Muscle layer of colon (tissue), 2 donors: Measurements from ENCODE around the gene SLC24A3.

Experiments
- H3K27ac ChIP-seq: one replicate; pipeline ENCODE4 v1.7.0; 2013; ENCODE audit warnings: low read depth, mild to moderate bottlenecking, low read length, moderate library complexity
- H3K27me3 ChIP-seq, 2 donors: one replicate each; pipeline ENCODE4 v1.7.0; 2013; ENCODE audit warnings: low read length in 2 of 2, mild to moderate bottlenecking in 2 of 2; ENCODE audit not compliant: insufficient read depth in 2 of 2, control insufficient read depth in 1 of 2
- H3K36me3 ChIP-seq: one replicate; pipeline ENCODE4 v1.7.0; 2013; ENCODE audit warnings: mild to moderate bottlenecking, low read length; ENCODE audit not compliant: insufficient read depth
- H3K4me1 ChIP-seq: one replicate; pipeline ENCODE4 v1.7.0; 2013; ENCODE audit warnings: mild to moderate bottlenecking, low read length; ENCODE audit not compliant: insufficient read depth
- H3K4me3 ChIP-seq, 2 donors: one replicate each; pipeline ENCODE4 v1.7.0; 2013; ENCODE audit warnings: low read length in 2 of 2, low read depth in 1 of 2, mild to moderate bottlenecking in 1 of 2, moderate library complexity in 1 of 2
- H3K9ac ChIP-seq: one replicate; pipeline ENCODE4 v1.7.0; 2013; ENCODE audit warnings: low read length
- H3K9me3 ChIP-seq: one replicate; pipeline ENCODE4 v1.7.0; 2013; ENCODE audit warnings: mild to moderate bottlenecking, low read length
- donor health status: abdominal sarcoma.
- donor health status: Adenocarcinoma of cecum.

The SLC24A3 gene

DNA sequence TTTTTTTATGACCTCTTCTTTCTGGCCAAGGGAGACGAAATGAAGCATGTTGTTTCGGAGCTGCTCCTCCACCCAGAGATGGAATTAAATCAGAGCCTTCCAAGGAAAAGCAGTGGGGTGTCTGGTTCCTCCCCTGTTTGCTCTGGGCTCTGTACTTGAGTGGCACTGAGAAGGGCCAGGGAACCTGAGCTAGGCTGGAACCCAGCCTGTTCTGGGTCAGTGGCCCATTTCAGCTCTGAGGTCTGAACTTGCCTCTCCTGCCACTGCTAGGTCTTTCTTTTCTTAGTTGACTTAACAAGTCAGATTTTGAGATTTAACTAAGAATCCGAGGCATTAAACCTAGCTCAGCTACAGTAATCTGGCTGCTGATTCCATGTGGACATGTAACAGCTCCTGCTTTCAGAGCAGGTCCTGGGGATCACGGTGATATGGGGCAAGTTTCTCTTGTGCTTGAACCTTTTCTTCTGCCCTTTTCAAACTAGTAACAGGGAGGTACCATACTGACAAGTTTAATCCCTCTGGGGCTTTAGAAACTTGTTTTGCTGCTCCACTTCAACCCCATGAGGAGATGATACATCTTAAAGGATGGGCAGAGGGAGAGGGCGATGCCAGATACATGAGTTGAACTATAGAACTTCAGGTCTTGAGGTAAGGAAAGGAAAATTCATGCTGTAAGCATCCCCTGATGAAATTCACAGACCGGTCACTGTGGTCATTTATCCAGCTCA lies 101.1 kb downstream of the SLC24A3 start:
- H3K36me3 ChIP-seq = no peaks in the 10 kb centered on the region
- no peaks in the 10 kb centered on the region for H3K9me3 ChIP-seq
- no peak overlapping the region for H3K27ac ChIP-seq
- no peak overlapping the region for H3K4me3 ChIP-seq
- H3K4me1 ChIP-seq = peaks cover 20% of the 10 kb centered on the region
- no peaks in the 10 kb centered on the region for H3K27me3 ChIP-seq
- H3K9ac ChIP-seq = no peak overlapping the region

- H3K27ac ChIP-seq = no peak overlapping the region
- peaks cover 20% of the 10 kb centered on the region for H3K4me1 ChIP-seq
- no peaks in the 10 kb centered on the region for H3K9me3 ChIP-seq
- no peaks in the 10 kb centered on the region for H3K36me3 ChIP-seq
- H3K27me3 ChIP-seq = no peaks in the 10 kb centered on the region
- H3K4me3 ChIP-seq = no peak overlapping the region
- no peak overlapping the region for H3K9ac ChIP-seq
These were observed 102.2 kb downstream of the SLC24A3 start for GRCh38 chr20:19314621-19315020.

- H3K36me3 ChIP-seq = no peaks in the 10 kb centered on the region
- H3K4me3 ChIP-seq = no peak overlapping the region
- no peaks in the 10 kb centered on the region for H3K9me3 ChIP-seq
- H3K27me3 ChIP-seq = no peaks in the 10 kb centered on the region
- H3K4me1 ChIP-seq = peaks cover 11% of the 10 kb centered on the region
- no peak overlapping the region for H3K9ac ChIP-seq
- H3K27ac ChIP-seq = no peak overlapping the region
These were observed 105.0 kb downstream of the SLC24A3 start for GRCh38 chr20:19317237-19318069.

- Histone ChIP-seq H3K27ac (no peak overlapping the region), H3K9ac (no peak overlapping the region), H3K4me3 (no peak overlapping the region), H3K4me1 (peaks cover 7% of the 10 kb centered on the region), H3K27me3 (no peaks in the 10 kb centered on the region), H3K36me3 (no peaks in the 10 kb centered on the region), H3K9me3 (no peaks in the 10 kb centered on the region)
These were observed 106.2 kb downstream of the SLC24A3 start for GRCh38 chr20:19318610-19319009.

DNA sequence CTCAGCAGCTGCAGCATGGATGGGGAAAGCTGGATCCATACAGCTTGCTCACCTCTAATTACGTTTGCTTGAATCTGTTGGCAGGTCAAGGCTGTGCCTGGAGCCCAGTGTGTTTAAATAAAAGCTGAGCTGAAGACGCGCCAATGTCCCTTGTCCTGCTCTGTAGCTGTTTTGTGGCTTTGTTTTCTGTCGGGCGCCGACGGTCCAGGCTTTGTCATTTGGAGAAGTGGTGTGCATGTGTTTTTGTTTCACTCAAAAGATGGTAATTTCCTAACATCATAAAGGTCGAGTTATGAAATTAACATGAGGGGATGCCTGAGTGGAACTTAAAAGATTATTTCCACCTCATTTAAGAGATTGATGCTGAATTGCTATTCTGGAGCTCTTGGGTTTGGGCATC lies 107.6 kb downstream of the SLC24A3 start:
- Histone ChIP-seq H3K9me3 (no peaks in the 10 kb centered on the region), H3K9ac (no peak overlapping the region), H3K27ac (no peak overlapping the region), H3K4me3 (no peak overlapping the region), H3K27me3 (no peaks in the 10 kb centered on the region), H3K36me3 (no peaks in the 10 kb centered on the region), H3K4me1 (peaks cover 6% of the 10 kb centered on the region)

GRCh38 chr20:19321176-19321575 lies 108.7 kb downstream of the SLC24A3 start:
- no peak overlapping the region for H3K27ac ChIP-seq
- H3K4me3 ChIP-seq = no peak overlapping the region
- no peaks in the 10 kb centered on the region for H3K27me3 ChIP-seq
- H3K36me3 ChIP-seq = no peaks in the 10 kb centered on the region
- H3K4me1 ChIP-seq = peaks cover 6% of the 10 kb centered on the region
- H3K9me3 ChIP-seq = no peaks in the 10 kb centered on the region
- H3K9ac ChIP-seq = no peak overlapping the region

- peaks cover 5% of the 10 kb centered on the region for H3K4me1 ChIP-seq
- no peaks in the 10 kb centered on the region for H3K9me3 ChIP-seq
- no peak overlapping the region for H3K27ac ChIP-seq
- H3K4me3 ChIP-seq = no peak overlapping the region
- H3K9ac ChIP-seq = no peak overlapping the region
- H3K36me3 ChIP-seq = no peaks in the 10 kb centered on the region
- H3K27me3 ChIP-seq = no peaks in the 10 kb centered on the region
These were observed 109.9 kb downstream of the SLC24A3 start for GRCh38 chr20:19322061-19322985.

DNA sequence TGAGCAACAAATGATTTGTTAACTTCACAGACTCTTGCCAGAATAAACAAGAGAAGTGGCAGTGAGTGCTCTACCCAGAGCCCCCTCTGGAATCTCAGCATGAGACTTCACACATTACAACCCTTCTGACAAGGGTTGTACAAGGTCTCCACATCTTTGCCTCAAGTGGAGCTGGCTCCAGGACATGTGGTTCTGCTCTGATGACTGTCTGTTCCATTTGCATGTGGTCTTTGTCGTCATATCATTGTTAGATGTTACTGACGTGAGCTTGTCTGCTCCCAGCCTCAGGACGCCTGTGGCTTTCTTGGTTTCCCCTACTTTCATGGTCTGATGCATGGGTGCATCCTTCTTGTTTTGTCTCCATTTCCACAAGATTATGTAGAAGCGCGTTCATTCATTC lies 115.0 kb downstream of the SLC24A3 start:
- no peaks in the 10 kb centered on the region for H3K27me3 ChIP-seq
- H3K27ac ChIP-seq = no peak overlapping the region
- no peaks in the 10 kb centered on the region for H3K36me3 ChIP-seq
- H3K4me3 ChIP-seq = no peak overlapping the region
- no peaks in the 10 kb centered on the region for H3K9me3 ChIP-seq
- H3K9ac ChIP-seq = no peak overlapping the region
- H3K4me1 ChIP-seq = no peaks in the 10 kb centered on the region

DNA sequence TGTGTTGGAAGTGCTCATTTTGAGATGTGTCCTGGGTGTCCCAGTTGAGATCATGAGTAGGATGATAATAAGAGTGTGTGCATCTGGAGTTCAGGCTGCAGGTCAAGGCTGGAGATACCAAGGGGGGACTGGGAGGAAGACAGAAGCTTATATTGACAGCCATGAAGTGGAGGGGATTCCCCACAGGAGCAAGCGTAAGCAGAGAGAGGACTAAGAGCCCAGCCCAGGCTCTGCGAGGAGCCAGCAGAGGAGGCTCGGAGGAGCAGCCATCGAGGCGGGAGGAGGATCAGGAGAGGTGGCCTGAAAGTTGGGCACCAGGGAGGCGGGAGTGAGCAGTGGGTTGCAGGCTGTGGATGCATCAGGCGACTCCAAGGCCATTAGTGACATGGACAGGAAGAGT lies 116.2 kb downstream of the SLC24A3 start:
- H3K27me3 ChIP-seq = no peaks in the 10 kb centered on the region
- H3K4me3 ChIP-seq = no peak overlapping the region
- H3K27ac ChIP-seq = no peak overlapping the region
- H3K9me3 ChIP-seq = no peaks in the 10 kb centered on the region
- no peaks in the 10 kb centered on the region for H3K36me3 ChIP-seq
- H3K9ac ChIP-seq = no peak overlapping the region
- H3K4me1 ChIP-seq = no peaks in the 10 kb centered on the region

DNA sequence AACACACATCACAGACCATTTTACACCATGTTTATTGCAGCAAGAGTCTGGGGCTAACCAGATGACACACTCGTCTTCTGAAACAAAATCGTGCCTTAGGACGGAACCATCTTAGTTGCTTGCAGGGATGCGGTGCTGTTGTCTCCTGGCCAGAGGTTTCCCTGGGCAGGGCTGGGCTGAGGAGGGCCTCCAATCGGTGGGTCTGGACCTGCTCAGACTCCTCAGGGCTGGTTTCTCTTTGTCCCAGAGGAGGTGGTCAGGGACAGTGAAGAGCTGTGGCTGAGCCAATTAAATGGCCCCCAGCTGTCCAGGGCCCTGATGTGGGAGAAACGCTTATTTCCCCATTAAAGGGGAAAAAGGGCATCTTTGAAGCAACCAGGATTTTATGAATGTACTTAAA lies 117.6 kb downstream of the SLC24A3 start:
- Histone ChIP-seq H3K9me3 (no peaks in the 10 kb centered on the region), H3K4me1 (no peaks in the 10 kb centered on the region), H3K27me3 (no peaks in the 10 kb centered on the region), H3K4me3 (no peak overlapping the region), H3K9ac (no peak overlapping the region), H3K27ac (no peak overlapping the region), H3K36me3 (no peaks in the 10 kb centered on the region)

DNA sequence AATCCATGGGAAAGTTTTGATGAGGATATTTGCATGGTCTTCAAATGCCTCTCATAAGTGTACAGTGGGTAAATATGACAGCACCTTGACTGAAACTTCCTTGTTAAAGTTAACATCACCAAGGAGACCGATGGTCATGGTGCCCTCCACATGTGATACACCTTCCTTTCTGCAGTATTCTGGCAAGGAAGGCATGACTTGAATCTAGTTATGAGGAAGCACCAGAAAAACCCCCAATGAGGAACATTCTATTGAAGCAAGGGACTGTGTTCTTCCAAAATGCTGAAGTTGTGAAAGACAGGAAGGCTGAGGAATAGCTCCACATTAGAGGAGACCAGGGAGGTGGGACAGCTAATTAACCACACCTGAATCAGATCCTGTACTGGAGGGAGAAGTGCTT lies 118.3 kb downstream of the SLC24A3 start:
- Histone ChIP-seq H3K36me3 (no peaks in the 10 kb centered on the region), H3K27me3 (no peaks in the 10 kb centered on the region), H3K4me1 (no peaks in the 10 kb centered on the region), H3K9me3 (no peaks in the 10 kb centered on the region), H3K4me3 (no peak overlapping the region), H3K27ac (no peak overlapping the region), H3K9ac (no peak overlapping the region)
